Activated T-cell treated with anti-CD3 and anti-CD28 coated beads for 4 hours (primary cell): ENCODE measurements around the gene PRUNE2.
"Not testable (repeated sequence)": the region's sequence is repeated elsewhere in the genome, so short reads cannot be mapped to it uniquely, and the experiment has no call there.

ENCODE experiments used
- DNase-seq: peaks from one replicate; pipeline ENCODE4 v3.0.0-alpha.2; 2020

The PRUNE2 gene

GRCh38 chr9:76688471-76689238, 217.3 kb downstream of the PRUNE2 start:
- DNase-seq = no peak

GRCh38 chr9:76687861-76688391, 218.0 kb downstream of the PRUNE2 start:
- DNase-seq = no peak

- no peak for DNase-seq
Observed at GRCh38 chr9:76686756-76687155, 219.2 kb downstream of the PRUNE2 start.

GRCh38 chr9:76684213-76684612, 221.7 kb downstream of the PRUNE2 start:
- DNase-seq = no peak

- DNase-seq = no peak
Observed at GRCh38 chr9:76681556-76681955, 224.4 kb downstream of the PRUNE2 start.

- DNase-seq = no peak
Observed at GRCh38 chr9:76680716-76681425, 225.0 kb downstream of the PRUNE2 start.

- no peak for DNase-seq
Observed at GRCh38 chr9:76677481-76678055, 228.3 kb downstream of the PRUNE2 start.

GRCh38 chr9:76676857-76677256, 229.1 kb downstream of the PRUNE2 start:
- no peak for DNase-seq

- no peak for DNase-seq
Observed at GRCh38 chr9:76667521-76667957, 238.4 kb downstream of the PRUNE2 start.

- not testable (repeated sequence) for DNase-seq
Observed at GRCh38 chr9:76665966-76666365, 239.9 kb downstream of the PRUNE2 start.

- no peak for DNase-seq
Observed at GRCh38 chr9:76665458-76665857, 240.5 kb downstream of the PRUNE2 start.

GRCh38 chr9:76664120-76664519, 241.8 kb downstream of the PRUNE2 start:
- no peak for DNase-seq

- DNase-seq = no peak
Observed at GRCh38 chr9:76662476-76663281, 243.2 kb downstream of the PRUNE2 start.

- no peak for DNase-seq
Observed at GRCh38 chr9:76658510-76659231, 247.2 kb downstream of the PRUNE2 start.

- no peak for DNase-seq
Observed at GRCh38 chr9:76657265-76657664, 248.6 kb downstream of the PRUNE2 start.

GRCh38 chr9:76655971-76656370, 249.9 kb downstream of the PRUNE2 start:
- DNase-seq = no peak

- DNase-seq = no peak
Observed at GRCh38 chr9:76655121-76655541, 250.8 kb downstream of the PRUNE2 start.

GRCh38 chr9:76654575-76654974, 251.3 kb downstream of the PRUNE2 start:
- no peak for DNase-seq

- DNase-seq = no peak
Observed at GRCh38 chr9:76654051-76654461, 251.9 kb downstream of the PRUNE2 start.

GRCh38 chr9:76652894-76653293, 253.0 kb downstream of the PRUNE2 start:
- no peak for DNase-seq

GRCh38 chr9:76651119-76651705, 254.7 kb downstream of the PRUNE2 start:
- no peak for DNase-seq

GRCh38 chr9:76650692-76651091, 255.2 kb downstream of the PRUNE2 start:
- no peak for DNase-seq
